Esophagus squamous epithelium (tissue), 5 donors: ENCODE data around the gene HOXB9. TPM values are rescaled to one million over a fixed set of nuclear protein-coding genes. Genes with fewer than 3 reads are reported as not detected.

Source experiments
- DNase-seq: peaks from one replicate; lab custom pipeline; 2025; lab: John Stamatoyannopoulos, UW
- H3K27ac ChIP-seq, 4 donors: fragments of 200-600 bp; sonication (generic); one replicate each; pipeline ENCODE4 v1.5.1; 2016 to 2019; ENCODE audit warnings: mild to moderate bottlenecking in 1 of 4
- H3K27me3 ChIP-seq, 4 donors: fragments of 200-600 bp; sonication (generic); 1 replicate in 3 of 4; 2 replicates in 1 of 4; pipeline versions ENCODE4 v1.5.1 to v1.6.0; 2017 to 2021; ENCODE audit warnings: antibody characterized with exemption in 1 of 4
- H3K36me3 ChIP-seq, 3 donors: fragments of 200-600 bp; sonication (generic); one replicate each; pipeline ENCODE4 v1.5.1; 2016 to 2019
- H3K4me1 ChIP-seq, 3 donors: fragments of 200-600 bp; sonication (generic); one replicate each; pipeline ENCODE4 v1.5.1; 2017 to 2019
- H3K4me3 ChIP-seq, 4 donors: fragments of 200-600 bp; sonication (generic); 1 replicate in 3 of 4; 2 replicates in 1 of 4; pipeline ENCODE4 v1.5.1; 2016 to 2019; ENCODE audit warnings: mild to moderate bottlenecking in 2 of 4, moderate library complexity in 1 of 4
- H3K9me3 ChIP-seq, 3 donors: fragments of 200-600 bp; sonication (generic); one replicate each; pipeline ENCODE4 v1.5.1; 2016 to 2019
- CTCF ChIP-seq, 6 experiments: fragments of 450-650 bp in 4 of 6; fragments of 200-600 bp in 2 of 6; sonication (generic) in 2 of 6; IDR thresholded peaks; one replicate each; pipeline ENCODE4 v1.5.1; 2016 to 2019; ENCODE audit warnings: antibody characterized with exemption in 6 of 6, mild to moderate bottlenecking in 4 of 6, moderate library complexity in 4 of 6
- POLR2A ChIP-seq, 4 donors: fragments of 450-650 bp; IDR thresholded peaks; one replicate each; pipeline ENCODE4 v1.6.1; 2017; ENCODE audit warnings: antibody characterized with exemption in 4 of 4, mild to moderate bottlenecking in 4 of 4, moderate library complexity in 3 of 4
- WGBS, 2 donors: methylation state at CpG; one replicate each; pipeline ENCODE4 v1.1.5; 2018; 5-methylcytosine and 5-hydroxymethylcytosine counted together
- intact Hi-C: fragments of 100-400 bp; cut with DNase I; formaldehyde crosslinking; loops from one replicate; pipeline ENCODE4 v1.15.0; 2022
- total RNA-seq, 4 donors: library from RNA; depleted of rRNA; stranded (reverse); fragments of >200 nt; gene quantifications; one replicate each; pipeline ENCODE4 v1.1.0, GENCODE V29; 2016
- donor health status: DM: yes; HTN: yes; CAD: no.

The HOXB9 gene
- total RNA-seq, 4 donors from 2014 or later: not detected

DNA sequence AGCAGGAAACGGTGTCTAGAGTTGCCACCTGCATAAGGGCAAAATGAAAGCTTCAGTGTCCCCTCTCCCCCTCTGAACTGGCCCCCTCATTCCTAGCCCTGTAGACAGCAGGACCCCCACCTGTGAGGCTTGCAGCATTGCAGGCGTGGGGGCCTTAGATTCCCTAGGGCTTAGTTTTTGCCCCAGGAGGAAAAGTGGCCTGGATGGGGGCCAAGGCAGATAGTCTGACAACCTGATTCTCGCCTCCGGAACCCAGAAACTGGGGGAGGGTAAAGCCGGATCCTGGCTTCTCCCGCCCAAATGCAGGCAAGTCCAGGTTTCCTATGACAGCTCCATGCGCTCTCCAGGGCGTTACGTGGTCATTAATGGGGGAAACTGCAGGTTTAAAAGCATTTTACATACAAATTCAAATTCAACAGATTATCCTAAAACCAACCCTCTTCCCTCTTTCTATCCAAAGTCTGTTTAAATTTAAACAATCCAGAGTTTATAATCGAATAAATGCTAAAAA is 20.7 kb downstream of the HOXB9 start:
- no peaks in the 10 kb centered on the region for H3K36me3 ChIP-seq
- intact Hi-C loops: no loop called here
- H3K27ac ChIP-seq: no peak overlapping the region
- H3K9me3 ChIP-seq: no peaks in the 10 kb centered on the region
- no peak for DNase-seq
- no peak overlapping the region for H3K4me3 ChIP-seq
- H3K4me1 ChIP-seq: peaks cover 5 to 37% (median 9%) of the 10 kb centered on the region in 3 donors
- TF ChIP-seq CTCF (IDR thresholded peaks at IDR 0.05) (no peak), POLR2A (IDR thresholded peaks at IDR 0.05) (no peak)
- peaks cover 27 to 100% (median 79%) of the 10 kb centered on the region in 4 donors for H3K27me3 ChIP-seq
- 39 to 44% methylated on average over 7 to 10 of the region's 10 CpGs for WGBS, 2 donors

GRCh38 chr17:48604770-48605329 is 21.3 kb downstream of the HOXB9 start, which contains the start of gene HOXB6:
HOXB6 (minus strand) TSS chr17:48604986; CDS start chr17:48598150, 6,836 bp downstream.
- H3K9me3 ChIP-seq: no peaks in the 10 kb centered on the region
- intact Hi-C loops: no loop called here
- peaks cover 27 to 100% (median 77%) of the 10 kb centered on the region in 4 donors for H3K27me3 ChIP-seq
- DNase-seq: no peak
- no peak within 1 kb of the TSS for H3K27ac ChIP-seq
- H3K4me1 ChIP-seq: peaks cover 5 to 31% (median 5%) of the 10 kb centered on the region in 3 donors
- 18 to 22% methylated on average over 16 of the region's 16 CpGs for WGBS, 2 donors
- H3K4me3 ChIP-seq: peak within 1 kb of the TSS in 1 of 4 donors; percentile 24
- no peaks in the 10 kb centered on the region for H3K36me3 ChIP-seq
- no peak for TF ChIP-seq CTCF (IDR thresholded peaks at IDR 0.05)
- TF ChIP-seq POLR2A (IDR thresholded peaks at IDR 0.05): no peak

DNA sequence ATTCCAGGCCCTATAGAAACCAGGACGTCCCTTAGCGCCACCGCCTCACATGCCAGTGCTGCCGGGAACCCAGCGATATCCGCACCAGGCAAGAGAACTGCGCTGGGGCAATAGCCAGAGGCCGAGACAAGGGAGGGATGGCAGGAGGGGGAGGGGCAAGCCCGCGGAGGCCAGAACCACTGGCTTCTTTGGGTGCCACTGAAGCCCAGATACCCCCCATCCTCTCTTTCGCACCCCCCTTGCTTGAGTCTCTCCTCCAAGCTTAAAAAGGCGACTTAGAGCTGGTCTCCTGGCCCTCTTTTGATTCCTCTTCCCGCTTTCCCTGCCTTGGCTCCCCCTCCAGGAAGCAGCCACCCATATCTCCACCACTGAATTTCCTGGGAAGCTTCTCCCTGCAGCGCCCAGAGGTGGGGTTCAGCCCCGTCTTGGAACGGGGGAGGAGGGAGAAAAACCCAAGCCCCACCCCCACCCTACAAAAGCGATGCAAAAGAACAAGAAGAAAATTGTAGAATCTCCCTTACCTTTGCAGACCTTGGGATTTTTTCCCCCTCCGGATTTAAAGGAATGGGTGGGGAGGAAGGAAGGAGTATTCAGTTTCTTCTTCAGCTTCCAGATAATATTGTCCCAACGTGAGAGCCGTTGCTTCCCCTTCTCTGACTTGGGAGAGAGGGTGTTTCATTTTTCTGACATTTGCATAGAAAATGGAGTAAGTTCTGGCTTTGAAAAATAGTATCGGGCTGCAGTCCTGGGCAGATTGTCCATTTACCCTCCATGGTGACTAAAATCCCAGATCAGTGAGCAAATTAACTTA is 22.0 kb downstream of the HOXB9 start:
- peaks cover 27 to 100% (median 81%) of the 10 kb centered on the region in 4 donors for H3K27me3 ChIP-seq
- H3K27ac ChIP-seq: no peak overlapping the region
- H3K36me3 ChIP-seq: no peaks in the 10 kb centered on the region
- no peak for DNase-seq
- WGBS, 2 donors: 9 to 12% methylated on average over 13 to 16 of the region's 21 CpGs
- no peaks in the 10 kb centered on the region for H3K9me3 ChIP-seq
- peak overlapping the region in 1 of 4 donors; percentile 24 for H3K4me3 ChIP-seq
- intact Hi-C loops: no loop called here
- TF ChIP-seq CTCF (IDR thresholded peaks at IDR 0.05): no peak
- TF ChIP-seq POLR2A (IDR thresholded peaks at IDR 0.05): no peak
- peaks cover 5 to 29% (median 5%) of the 10 kb centered on the region in 3 donors for H3K4me1 ChIP-seq

- Histone ChIP-seq H3K9me3 (no peaks in the 10 kb centered on the region), H3K4me3 (peak overlapping the region in 1 of 4 donors; percentile 22), H3K27me3 (peaks cover 17 to 100% (median 81%) of the 10 kb centered on the region in 4 donors), H3K4me1 (peaks cover 16 to 47% (median 19%) of the 10 kb centered on the region in 3 donors), H3K36me3 (no peaks in the 10 kb centered on the region), H3K27ac (no peak overlapping the region)
- no peak for DNase-seq
- intact Hi-C loops: no loop called here
- 10 to 24% methylated on average over 13 to 14 of the region's 35 CpGs for WGBS, 2 donors
- TF ChIP-seq POLR2A (IDR thresholded peaks at IDR 0.05) (no peak), CTCF (IDR thresholded peaks at IDR 0.05) (no peak)
These were observed 24.4 kb downstream of the HOXB9 start for GRCh38 chr17:48601539-48602425.
